K562 (cell line): ENCODE data around the gene MED19. TPM values are rescaled to one million over a fixed set of nuclear protein-coding genes. Genes with fewer than 3 reads are reported as not detected.

Source experiments
- BCOR ChIP-seq: fragments of 450-650 bp; IDR thresholded peaks from 2 replicates; pipeline ENCODE4 v1.6.1; 2016
- DNMT1 ChIP-seq: fragments of 450-650 bp; IDR thresholded peaks from 2 replicates; pipeline ENCODE4 v1.6.1; 2016; ENCODE audit warnings: antibody characterized with exemption, mild to moderate bottlenecking
- EP300 ChIP-seq: IDR thresholded peaks from 2 replicates; pipeline ENCODE4 v1.6.1; 2012; ENCODE audit warnings: low read length, improper control_type of control experiment
- ETV1 ChIP-seq: fragments of 450-650 bp; conservative IDR thresholded peaks from 2 replicates; pipeline ENCODE4 v1.6.1; 2016; ENCODE audit warnings: missing genetic modification characterization, control low read depth, low read depth, missing compliant biosample characterization
- KLF1 ChIP-seq: fragments of 450-650 bp; IDR thresholded peaks from 2 replicates; pipeline ENCODE4 v1.6.1; 2016; ENCODE audit warnings: missing genetic modification characterization, missing compliant biosample characterization
- L3MBTL2 ChIP-seq: fragments of 450-650 bp; IDR thresholded peaks from 2 replicates; pipeline ENCODE4 v1.6.1; 2016; ENCODE audit warnings: mild to moderate bottlenecking, moderate library complexity
- TEAD2 ChIP-seq: fragments of 450-650 bp; IDR thresholded peaks from 2 replicates; pipeline ENCODE4 v1.6.1; 2016; ENCODE audit warnings: missing genetic modification characterization, control low read depth, missing compliant biosample characterization
- ZNF232 ChIP-seq: sonication (generic); formaldehyde crosslinking; IDR thresholded peaks from 2 replicates; pipeline ENCODE4 v1.8.0; 2022; ENCODE audit warnings: mild to moderate bottlenecking, missing genetic modification reagents
- ZNF3 ChIP-seq: fragments of 250-450 bp; sonication (Bioruptor Pico); IDR thresholded peaks from 2 replicates; pipeline ENCODE4 v1.5.0; 2021; ENCODE audit warnings: mild to moderate bottlenecking, moderate library complexity
- ZNF695 ChIP-seq: fragments of 450-650 bp; formaldehyde crosslinking; IDR thresholded peaks from 2 replicates; pipeline ENCODE4 v1.4.0; 2020; ENCODE audit warnings: mild to moderate bottlenecking, moderate library complexity
- ZNF717 ChIP-seq: fragments of 250-450 bp; sonication (Bioruptor Pico); IDR thresholded peaks from 2 replicates; pipeline ENCODE4 v1.5.0; 2021
- polyA plus RNA-seq, 8 experiments: library from polyadenylated mRNA; depleted of rRNA in 4 of 8; stranded (reverse) in 5 of 8; unstranded in 3 of 8; fragments of >200 nt; fragmentation: Nextera tagmentation in 2 of 8; fragmentation: Illumina TruSeq in 1 of 8; extraction: Ambion mirVana in 2 of 8; extraction: Trizol in 1 of 8; gene quantifications; 2 replicates each; pipeline versions ENCODE4 v1.2.1 to v1.2.3, GENCODE V29; 2011 to 2014; ENCODE audit warnings: inconsistent platforms in 1 of 8, missing spikeins in 1 of 8
- total RNA-seq, 7 experiments: library from RNA; depleted of rRNA in 6 of 7; stranded (reverse); fragments of >200 nt in 6 of 7; fragmentation: Illumina TruSeq in 2 of 7; extraction: Trizol in 2 of 7; gene quantifications; 2 replicates each; pipeline versions ENCODE4 v1.2.1 to v1.2.3, GENCODE V29; 2011 to 2021; ENCODE audit warnings: low replicate concordance in 1 of 7
- TF ChIP-seq, protein P1 (sequence below): sonication (generic); formaldehyde crosslinking; IDR thresholded peaks from 2 replicates; pipeline ENCODE4 v1.8.0; 2022; ENCODE audit warnings: mild to moderate bottlenecking, missing genetic modification reagents
- TF ChIP-seq, protein P2 (sequence below), 2 experiments: fragments of 450-650 bp; formaldehyde crosslinking in 1 of 2; IDR thresholded peaks; 2 replicates each; pipeline versions ENCODE4 v1.4.0 to v1.6.1; 2014 to 2020; ENCODE audit warnings: mild to moderate bottlenecking in 2 of 2, borderline replicate concordance in 1 of 2, low read depth in 1 of 2
- TF ChIP-seq, protein P3 (sequence below): IDR thresholded peaks from 2 replicates; pipeline ENCODE4 v1.6.1; 2012; ENCODE audit warnings: low read depth, low read length, improper control_type of control experiment, borderline replicate concordance
- TF ChIP-seq, protein P4 (sequence below), 3 experiments: fragments of 200-800 bp in 1 of 3; sonication (Bioruptor generic) in 1 of 3; sonication (generic) in 1 of 3; formaldehyde crosslinking in 1 of 3; IDR thresholded peaks; 2 replicates each; pipeline versions ENCODE4 v1.6.1 to v1.8.0; 2016 to 2022; ENCODE audit warnings: mild to moderate bottlenecking in 2 of 3, missing compliant biosample characterization in 2 of 3, missing genetic modification characterization in 2 of 3, missing genetic modification reagents in 1 of 3

MED19 gene
- total and polyA plus RNA-seq, 9 of the 15 experiments (the other 6 are each of a cell fraction or from before 2014, with no cell fraction given), result 7.3 to 23.5 (median 15.0) TPM

DNA sequence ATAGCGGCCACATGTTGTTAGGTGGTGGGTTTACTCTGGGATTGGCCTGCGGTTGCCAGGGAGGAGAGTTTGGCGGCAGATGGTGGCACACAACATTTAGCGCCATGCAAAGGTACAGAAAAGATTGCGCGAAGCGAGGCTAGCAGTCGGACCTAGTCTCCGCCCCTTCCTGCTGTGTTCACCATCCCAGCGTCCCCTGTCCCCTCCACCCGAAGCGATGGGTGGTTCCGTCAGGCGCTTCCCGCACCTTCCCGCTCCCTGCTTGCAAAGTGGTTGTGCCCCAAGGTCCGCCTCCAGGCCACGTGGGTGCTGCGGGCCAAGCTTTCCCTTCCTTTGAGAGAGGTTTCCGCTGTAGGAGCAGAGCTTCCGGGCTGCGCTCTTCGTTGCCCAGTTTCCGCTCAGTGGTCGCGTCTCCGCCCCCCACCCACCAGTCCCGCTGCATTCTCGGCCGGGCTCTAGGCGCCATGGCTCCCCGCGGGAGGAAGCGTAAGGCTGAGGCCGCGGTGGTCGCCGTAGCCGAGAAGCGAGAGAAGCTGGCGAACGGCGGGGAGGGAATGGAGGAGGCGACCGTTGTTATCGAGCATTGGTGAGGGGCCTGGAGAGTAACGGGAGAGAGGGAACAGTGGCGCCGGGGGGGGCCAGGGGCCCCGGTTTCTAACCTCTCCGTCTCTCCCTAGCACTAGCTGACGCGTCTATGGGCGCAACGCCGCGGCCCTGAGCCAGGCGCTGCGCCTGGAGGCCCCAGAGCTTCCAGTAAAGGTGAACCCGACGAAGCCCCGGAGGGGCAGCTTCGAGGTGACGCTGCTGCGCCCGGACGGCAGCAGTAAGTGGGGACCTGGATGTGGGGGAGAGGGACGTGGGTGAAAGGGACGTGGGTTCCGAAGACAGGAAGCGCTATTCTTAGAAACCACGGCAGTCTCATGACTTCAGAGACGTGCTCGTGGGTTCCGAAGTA is 29.4 kb upstream of the MED19 start, which contains the start of gene SELENOH (continued):
- TF ChIP-seq, protein P1, sequence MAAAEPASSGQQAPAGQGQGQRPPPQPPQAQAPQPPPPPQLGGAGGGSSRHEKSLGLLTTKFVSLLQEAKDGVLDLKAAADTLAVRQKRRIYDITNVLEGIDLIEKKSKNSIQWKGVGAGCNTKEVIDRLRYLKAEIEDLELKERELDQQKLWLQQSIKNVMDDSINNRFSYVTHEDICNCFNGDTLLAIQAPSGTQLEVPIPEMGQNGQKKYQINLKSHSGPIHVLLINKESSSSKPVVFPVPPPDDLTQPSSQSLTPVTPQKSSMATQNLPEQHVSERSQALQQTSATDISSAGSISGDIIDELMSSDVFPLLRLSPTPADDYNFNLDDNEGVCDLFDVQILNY (CRISPR knock-in tag), result no peak; the same call in 1 of the 2 replicates
- no peak for TF ChIP-seq TEAD2 (tag)
- TF ChIP-seq, protein P2, sequence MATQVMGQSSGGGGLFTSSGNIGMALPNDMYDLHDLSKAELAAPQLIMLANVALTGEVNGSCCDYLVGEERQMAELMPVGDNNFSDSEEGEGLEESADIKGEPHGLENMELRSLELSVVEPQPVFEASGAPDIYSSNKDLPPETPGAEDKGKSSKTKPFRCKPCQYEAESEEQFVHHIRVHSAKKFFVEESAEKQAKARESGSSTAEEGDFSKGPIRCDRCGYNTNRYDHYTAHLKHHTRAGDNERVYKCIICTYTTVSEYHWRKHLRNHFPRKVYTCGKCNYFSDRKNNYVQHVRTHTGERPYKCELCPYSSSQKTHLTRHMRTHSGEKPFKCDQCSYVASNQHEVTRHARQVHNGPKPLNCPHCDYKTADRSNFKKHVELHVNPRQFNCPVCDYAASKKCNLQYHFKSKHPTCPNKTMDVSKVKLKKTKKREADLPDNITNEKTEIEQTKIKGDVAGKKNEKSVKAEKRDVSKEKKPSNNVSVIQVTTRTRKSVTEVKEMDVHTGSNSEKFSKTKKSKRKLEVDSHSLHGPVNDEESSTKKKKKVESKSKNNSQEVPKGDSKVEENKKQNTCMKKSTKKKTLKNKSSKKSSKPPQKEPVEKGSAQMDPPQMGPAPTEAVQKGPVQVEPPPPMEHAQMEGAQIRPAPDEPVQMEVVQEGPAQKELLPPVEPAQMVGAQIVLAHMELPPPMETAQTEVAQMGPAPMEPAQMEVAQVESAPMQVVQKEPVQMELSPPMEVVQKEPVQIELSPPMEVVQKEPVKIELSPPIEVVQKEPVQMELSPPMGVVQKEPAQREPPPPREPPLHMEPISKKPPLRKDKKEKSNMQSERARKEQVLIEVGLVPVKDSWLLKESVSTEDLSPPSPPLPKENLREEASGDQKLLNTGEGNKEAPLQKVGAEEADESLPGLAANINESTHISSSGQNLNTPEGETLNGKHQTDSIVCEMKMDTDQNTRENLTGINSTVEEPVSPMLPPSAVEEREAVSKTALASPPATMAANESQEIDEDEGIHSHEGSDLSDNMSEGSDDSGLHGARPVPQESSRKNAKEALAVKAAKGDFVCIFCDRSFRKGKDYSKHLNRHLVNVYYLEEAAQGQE (IDR thresholded peaks at IDR 0.05; ENCODE audit: borderline replicate concordance), result peak; percentile 71
- TF ChIP-seq, protein P2 (CRISPR knock-in tag; IDR thresholded peaks at IDR 0.05; ENCODE audit: low read depth), result no peak
- TF ChIP-seq EP300, result peak; percentile 69
- peak; percentile 70 for TF ChIP-seq KLF1
- TF ChIP-seq ZNF717 (CRISPR knock-in tag), result peak; percentile 27; the same call in 1 of the 2 replicates
- peak; percentile 90 for TF ChIP-seq ETV1 (tag)
- TF ChIP-seq ZNF232 (CRISPR knock-in tag), result no peak; the same call in 1 of the 2 replicates
- TF ChIP-seq DNMT1, result no peak
- TF ChIP-seq, protein P3, sequence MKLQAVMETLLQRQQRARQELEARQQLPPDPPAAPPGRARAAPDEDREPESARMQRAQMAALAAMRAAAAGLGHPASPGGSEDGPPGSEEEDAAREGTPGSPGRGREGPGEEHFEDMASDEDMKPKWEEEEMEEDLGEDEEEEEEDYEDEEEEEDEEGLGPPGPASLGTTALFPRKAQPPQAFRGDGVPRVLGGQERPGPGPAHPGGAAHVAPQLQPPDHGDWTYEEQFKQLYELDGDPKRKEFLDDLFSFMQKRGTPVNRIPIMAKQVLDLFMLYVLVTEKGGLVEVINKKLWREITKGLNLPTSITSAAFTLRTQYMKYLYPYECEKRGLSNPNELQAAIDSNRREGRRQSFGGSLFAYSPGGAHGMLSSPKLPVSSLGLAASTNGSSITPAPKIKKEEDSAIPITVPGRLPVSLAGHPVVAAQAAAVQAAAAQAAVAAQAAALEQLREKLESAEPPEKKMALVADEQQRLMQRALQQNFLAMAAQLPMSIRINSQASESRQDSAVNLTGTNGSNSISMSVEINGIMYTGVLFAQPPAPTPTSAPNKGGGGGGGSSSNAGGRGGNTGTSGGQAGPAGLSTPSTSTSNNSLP, result peak; percentile 78; the same call in 1 of the 2 replicates
- TF ChIP-seq ZNF695 (CRISPR knock-in tag), result no peak
- TF ChIP-seq, protein P4, sequence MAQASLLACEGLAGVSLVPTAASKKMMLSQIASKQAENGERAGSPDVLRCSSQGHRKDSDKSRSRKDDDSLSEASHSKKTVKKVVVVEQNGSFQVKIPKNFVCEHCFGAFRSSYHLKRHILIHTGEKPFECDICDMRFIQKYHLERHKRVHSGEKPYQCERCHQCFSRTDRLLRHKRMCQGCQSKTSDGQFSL (CRISPR knock-in tag; IDR thresholded peaks at IDR 0.05), result peak; percentile 78
- TF ChIP-seq, protein P4 (tag; IDR thresholded peaks at IDR 0.05), result no peak
- peak; percentile 83 for TF ChIP-seq L3MBTL2
- TF ChIP-seq BCOR, result peak; percentile 73
- TF ChIP-seq ZNF3 (CRISPR knock-in tag), result no peak
